ENCODE measurements around the gene DIO2. TPM values are rescaled to one million over a fixed set of nuclear protein-coding genes. Genes with fewer than 3 reads are reported as not detected.

Gene DIO2
- polyA plus RNA-seq, 1 experiment, result 70.9 TPM

GRCh38 chr14:80231702-80232101, 20.4 kb upstream of the DIO2 start:
- DNase-seq (ENCODE audit: low read depth), result no peak
- TF ChIP-seq, protein P1, sequence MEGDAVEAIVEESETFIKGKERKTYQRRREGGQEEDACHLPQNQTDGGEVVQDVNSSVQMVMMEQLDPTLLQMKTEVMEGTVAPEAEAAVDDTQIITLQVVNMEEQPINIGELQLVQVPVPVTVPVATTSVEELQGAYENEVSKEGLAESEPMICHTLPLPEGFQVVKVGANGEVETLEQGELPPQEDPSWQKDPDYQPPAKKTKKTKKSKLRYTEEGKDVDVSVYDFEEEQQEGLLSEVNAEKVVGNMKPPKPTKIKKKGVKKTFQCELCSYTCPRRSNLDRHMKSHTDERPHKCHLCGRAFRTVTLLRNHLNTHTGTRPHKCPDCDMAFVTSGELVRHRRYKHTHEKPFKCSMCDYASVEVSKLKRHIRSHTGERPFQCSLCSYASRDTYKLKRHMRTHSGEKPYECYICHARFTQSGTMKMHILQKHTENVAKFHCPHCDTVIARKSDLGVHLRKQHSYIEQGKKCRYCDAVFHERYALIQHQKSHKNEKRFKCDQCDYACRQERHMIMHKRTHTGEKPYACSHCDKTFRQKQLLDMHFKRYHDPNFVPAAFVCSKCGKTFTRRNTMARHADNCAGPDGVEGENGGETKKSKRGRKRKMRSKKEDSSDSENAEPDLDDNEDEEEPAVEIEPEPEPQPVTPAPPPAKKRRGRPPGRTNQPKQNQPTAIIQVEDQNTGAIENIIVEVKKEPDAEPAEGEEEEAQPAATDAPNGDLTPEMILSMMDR (IDR thresholded peaks at IDR 0.05; ENCODE audit: insufficient read depth, low read depth, low read length), result no peak

DNA sequence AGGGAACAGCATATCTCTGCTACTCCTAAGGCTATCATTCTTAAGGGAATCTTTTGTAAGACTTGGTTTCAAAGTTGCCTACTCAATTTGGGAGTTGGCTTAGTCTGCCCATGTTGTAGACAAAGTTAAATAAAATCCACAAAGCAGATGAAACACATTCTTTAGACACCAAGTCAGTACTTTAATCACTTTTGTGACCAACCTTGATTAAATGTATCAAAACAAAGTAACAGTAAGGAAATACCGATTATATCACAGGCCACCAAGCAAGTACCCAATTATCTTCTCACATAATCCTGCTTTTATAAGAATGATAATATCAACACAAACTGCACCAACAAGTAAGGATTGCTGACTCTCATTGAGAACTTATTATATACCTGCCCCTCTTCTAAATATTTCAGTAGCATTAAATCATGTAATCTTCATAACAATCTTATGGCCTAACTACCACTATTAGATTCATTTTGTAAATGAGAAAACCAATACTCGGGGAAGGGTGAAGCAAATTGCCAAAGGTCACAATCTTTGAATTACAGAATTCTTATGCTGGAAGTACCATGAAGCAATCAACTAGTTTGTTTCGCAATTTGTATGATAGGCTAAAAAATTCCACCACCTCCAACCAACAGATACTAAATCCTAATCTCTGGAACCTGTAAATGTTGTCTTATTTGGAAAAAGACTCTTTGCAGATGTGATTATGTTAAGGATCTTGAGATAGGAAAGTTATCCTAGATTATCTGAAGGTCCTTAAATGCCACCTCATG, 12.6 kb upstream of the DIO2 start:
- Histone ChIP-seq H3K27me3 (ENCODE audit: control insufficient read depth, insufficient read depth, low read length) (no peaks in the 10 kb centered on the region), H3K4me3 (ENCODE audit: low read depth, low read length) (no peak overlapping the region), H3K36me3 (ENCODE audit: control insufficient read depth, insufficient read depth, low read length) (no peaks in the 10 kb centered on the region)
- TF ChIP-seq, protein P1 (IDR thresholded peaks at IDR 0.05; ENCODE audit: insufficient read depth, low read depth, low read length), result no peak
- ChIA-PET CTCF (no interaction called here), POLR2A (no interaction called here)
- DNase-seq (ENCODE audit: low read depth), result no peak

More at GRCh38 chr14:80231702-80232101, 20.4 kb upstream of the DIO2 start:
- ChIA-PET CTCF (no interaction called here), POLR2A (no interaction called here)
- Histone ChIP-seq H3K27me3 (ENCODE audit: control insufficient read depth, insufficient read depth, low read length) (no peaks in the 10 kb centered on the region), H3K36me3 (ENCODE audit: control insufficient read depth, insufficient read depth, low read length) (no peaks in the 10 kb centered on the region), H3K4me3 (ENCODE audit: low read depth, low read length) (no peak overlapping the region)

DNA sequence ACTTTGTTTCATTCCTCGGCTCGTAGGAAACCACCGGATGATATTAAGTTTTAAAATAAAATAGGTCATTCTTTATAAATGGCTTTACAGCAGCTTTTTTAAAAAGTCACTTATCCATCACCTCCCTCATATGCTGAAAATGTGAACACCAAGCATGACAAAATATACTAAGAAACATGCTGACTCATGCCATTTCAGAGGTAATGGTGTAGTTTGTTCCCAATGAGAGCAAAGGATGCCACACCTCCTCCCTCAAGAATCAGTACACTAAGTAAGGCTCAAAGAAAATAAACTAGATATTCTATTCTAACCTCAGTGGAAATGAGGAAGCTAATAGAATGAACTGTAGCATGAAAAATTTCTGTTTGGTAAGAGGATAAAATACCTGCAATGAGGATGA, 5.5 kb upstream of the DIO2 start:
- Histone ChIP-seq H3K4me3 (ENCODE audit: low read depth, low read length) (no peak overlapping the region), H3K36me3 (ENCODE audit: control insufficient read depth, insufficient read depth, low read length) (no peaks in the 10 kb centered on the region), H3K27me3 (ENCODE audit: control insufficient read depth, insufficient read depth, low read length) (no peaks in the 10 kb centered on the region)
- no peak for DNase-seq (ENCODE audit: low read depth)
- TF ChIP-seq, protein P1 (IDR thresholded peaks at IDR 0.05; ENCODE audit: insufficient read depth, low read depth, low read length), result no peak
- ChIA-PET CTCF (interaction anchor here (0.6 to 1.5 kb wide), 4 partner anchors 10 to 572 kb away, joined by 3 to 5 read pairs (median 3); no protein-coding TSS in a partner anchor), POLR2A (no interaction called here)

DNA sequence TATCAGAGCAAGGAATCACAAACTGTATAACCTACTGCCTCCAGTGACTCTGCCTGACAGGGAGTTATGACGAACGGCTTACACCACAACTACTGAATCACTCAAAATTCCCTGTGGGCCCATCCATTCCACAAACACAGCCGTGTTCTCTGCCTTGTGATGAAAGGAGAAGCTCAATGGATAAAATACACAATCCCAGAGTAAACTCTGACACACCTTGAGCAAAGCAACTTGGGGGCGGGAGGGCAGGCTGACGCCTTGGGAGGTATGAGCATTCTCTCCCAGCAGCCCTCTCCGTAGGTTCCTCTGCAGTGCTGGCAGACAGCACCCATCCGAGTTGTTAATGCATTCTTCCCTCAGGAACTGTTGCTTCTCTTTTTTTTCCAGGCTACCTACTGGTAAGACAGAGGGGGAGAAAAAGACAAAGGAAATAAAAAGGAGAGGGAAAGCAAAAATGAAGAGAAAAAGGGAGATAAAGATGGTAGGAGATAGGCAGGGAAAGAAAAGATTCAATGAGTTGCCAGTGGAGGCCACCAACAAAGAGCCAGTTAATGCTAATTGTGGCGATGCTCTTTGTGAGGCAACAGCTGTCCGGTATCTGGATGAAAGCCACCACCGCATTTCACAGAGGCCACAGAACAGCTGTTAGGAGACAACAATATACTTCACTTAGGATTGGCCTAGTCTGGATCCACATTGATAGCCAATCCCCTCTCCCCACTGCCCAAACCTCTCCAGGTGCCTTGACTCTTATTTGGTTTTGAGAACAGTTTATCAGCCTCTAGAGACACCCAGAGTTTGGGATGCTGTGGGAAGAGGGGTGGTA, 4.7 kb upstream of the DIO2 start:
- no peaks in the 10 kb centered on the region for H3K27me3 ChIP-seq (ENCODE audit: control insufficient read depth, insufficient read depth, low read length)
- H3K36me3 ChIP-seq (ENCODE audit: control insufficient read depth, insufficient read depth, low read length), result no peaks in the 10 kb centered on the region
- ChIA-PET POLR2A (no interaction called here), CTCF (interaction anchor here (0.6 kb wide), 2 partner anchors 88 to 371 kb away, joined by 3 read pairs; no protein-coding TSS in a partner anchor)
- DNase-seq (ENCODE audit: low read depth), result no peak
- no peak overlapping the region for H3K4me3 ChIP-seq (ENCODE audit: low read depth, low read length)
- TF ChIP-seq, protein P1 (IDR thresholded peaks at IDR 0.05; ENCODE audit: insufficient read depth, low read depth, low read length), result no peak

- TF ChIP-seq, protein P1 (IDR thresholded peaks at IDR 0.05; ENCODE audit: insufficient read depth, low read depth, low read length), result no peak
- CTCF ChIA-PET, result no interaction called here
- POLR2A ChIA-PET, result no interaction called here
- H3K27me3 ChIP-seq (ENCODE audit: control insufficient read depth, insufficient read depth, low read length), result no peaks in the 10 kb centered on the region
- H3K36me3 ChIP-seq (ENCODE audit: control insufficient read depth, insufficient read depth, low read length), result no peaks in the 10 kb centered on the region
- H3K4me3 ChIP-seq (ENCODE audit: low read depth, low read length), result no peak overlapping the region
- no peak for DNase-seq (ENCODE audit: low read depth)
Observed at GRCh38 chr14:80215081-80215480, 3.8 kb upstream of the DIO2 start.
